Measurements from ENCODE around the gene ACSS3.

The ACSS3 gene

DNA sequence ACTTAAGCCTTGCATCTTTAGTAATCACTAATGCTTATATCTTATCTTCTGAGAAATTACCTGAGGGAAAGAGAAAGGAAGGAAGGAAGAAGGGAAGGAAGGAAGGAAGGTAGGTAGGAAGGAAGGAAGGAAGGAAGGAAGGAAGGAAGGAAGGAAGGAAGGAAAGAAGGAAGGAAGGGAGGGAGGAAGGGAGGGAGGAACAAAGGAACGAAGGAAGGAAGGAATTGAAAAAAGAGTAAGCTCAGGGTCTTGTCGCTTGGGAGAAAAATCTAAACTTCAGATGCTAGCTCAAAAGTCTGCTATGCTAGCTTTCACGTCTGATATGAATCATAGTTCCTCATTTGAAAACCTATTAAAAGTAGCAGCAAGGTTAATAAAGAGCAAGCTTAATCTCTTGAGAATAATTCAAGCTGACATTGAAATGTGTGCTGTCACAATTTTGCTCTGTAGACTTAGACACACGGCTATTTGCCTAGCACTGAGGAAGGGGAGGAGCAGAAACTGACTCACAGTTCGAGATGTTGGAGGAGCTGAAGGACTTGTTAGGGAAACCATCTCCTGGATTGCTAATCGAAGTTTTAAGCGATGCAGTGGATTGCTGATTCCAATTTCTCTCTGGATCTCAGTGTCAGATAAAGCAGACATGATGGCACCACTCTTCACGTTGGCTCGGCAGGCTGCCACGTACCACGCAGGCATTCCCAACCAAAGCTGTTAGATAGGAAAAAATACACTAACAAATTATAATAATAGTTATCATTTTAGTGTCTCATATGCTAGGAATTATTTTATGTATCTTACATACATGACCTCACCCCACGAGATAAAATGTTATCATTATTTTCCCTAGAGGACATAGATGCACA lies 216.7 kb downstream of the ACSS3 start:
- DNase-seq (ENCODE audit: low read depth in 1 of 2, low spot score in 1 of 2) = no peak

DNA sequence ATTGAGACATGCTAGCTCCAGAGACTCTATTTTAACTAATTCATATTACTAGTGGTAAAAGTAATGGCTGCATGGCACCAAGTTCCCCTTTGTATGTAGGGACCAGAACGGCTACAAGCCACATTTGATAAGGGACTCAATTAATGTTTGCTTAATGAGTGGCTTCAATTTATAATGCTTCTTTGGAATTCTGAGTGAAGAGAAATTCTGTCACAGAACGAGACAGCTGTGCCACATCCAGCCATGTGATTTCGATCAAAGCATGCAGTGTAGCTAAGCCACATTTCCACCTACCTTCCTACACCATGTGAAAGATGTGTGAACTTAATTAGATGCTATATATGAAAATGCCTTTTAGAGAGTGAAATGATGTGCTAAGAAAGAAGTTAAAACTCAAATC lies 217.4 kb downstream of the ACSS3 start:
- DNase-seq (ENCODE audit: low read depth in 1 of 2, low spot score in 1 of 2) = no peak

DNA sequence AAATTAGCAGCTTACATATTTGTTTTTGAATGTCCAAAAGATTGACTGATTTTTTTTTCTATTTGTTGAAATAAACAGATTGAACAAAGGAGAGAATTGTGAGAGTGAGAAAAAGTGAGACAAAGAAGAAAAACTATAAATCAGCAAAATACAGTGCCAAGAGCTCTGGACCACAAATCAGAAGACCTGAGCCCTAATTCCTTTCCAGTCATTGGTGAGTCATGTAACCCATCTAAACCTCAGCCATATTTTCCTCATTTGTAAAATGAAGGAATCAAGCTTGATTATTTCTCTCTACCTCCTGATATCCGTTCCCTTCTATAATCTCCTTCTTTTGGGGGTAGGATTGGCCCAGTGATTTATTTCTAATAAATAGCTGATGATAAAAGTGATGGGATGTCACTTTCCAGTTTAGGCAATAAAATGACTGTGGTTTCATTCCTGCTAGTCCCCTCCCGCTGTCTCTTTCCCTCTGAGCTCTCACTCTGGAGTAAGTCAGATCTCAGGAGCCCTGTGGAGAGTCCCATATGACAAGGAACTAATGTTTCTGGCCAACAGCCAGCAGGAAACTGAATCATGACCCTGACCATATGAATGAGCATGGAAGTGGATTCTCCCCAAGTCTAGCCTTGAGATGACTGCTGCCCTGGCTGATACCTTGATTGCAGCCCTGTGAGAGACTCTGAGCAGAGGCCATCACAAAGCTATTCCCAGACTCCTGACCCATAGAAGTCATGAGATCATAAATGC lies 218.9 kb downstream of the ACSS3 start:
- DNase-seq (ENCODE audit: low read depth in 1 of 2, low spot score in 1 of 2) = no peak

DNA sequence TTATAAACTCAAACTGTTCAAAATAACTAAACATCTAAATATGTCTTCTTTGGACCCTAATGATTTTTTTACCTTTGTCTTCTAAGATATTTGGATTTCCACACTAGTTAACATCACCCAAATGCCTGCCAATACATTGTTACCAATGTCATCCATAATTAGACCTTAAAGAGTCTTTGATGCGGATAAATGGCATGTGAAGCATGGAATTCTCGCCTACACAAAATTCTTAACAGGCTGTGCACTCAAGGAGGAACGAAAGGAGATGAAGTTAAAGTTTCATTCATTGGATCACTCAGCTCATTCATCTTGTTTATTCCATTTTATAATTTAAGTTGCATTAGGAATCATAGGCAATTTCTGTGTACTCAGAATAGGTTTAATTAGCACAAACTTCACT lies 219.7 kb downstream of the ACSS3 start:
- no peak for DNase-seq (ENCODE audit: low read depth in 1 of 2, low spot score in 1 of 2)

DNA sequence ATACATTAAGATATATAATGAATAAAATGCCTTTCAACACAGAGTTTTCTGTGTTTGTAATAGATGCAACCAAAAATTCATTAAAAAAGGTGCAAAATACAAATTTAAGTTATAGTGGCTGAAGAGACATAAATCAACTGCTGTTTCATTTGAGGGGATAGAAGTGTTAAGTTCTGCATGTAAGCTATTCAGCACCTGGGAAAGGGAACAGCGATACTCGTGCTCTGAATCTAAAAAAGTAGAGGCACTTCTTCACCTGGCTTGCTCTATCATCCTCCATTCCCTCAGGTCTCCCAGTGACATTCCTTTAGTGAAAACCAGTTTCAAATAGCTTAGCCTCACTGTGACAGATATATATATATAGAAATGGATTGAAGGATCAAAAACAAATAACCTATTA lies 222.6 kb downstream of the ACSS3 start:
- no peak for DNase-seq (ENCODE audit: low read depth in 1 of 2, low spot score in 1 of 2)

DNA sequence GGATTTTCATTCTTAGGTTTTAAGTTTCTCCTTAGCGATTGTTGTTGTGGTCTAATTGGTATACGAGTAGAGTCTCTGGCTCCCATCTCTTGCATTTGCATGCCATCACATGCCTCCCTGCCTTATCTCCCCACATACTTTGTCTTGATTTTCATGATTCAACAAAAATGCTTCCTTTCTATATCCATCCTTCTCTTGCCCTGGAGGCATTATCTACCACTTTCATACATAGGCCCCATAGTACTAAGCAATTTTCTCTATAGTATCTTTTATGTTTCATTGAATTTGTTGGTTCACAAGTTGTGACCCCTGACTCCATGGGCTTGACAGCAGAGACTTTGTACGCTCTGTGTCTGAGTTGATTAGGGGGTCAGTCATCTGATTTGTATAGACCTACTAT lies 226.1 kb downstream of the ACSS3 start:
- no peak for DNase-seq (ENCODE audit: low read depth in 1 of 2, low spot score in 1 of 2)

All from activated CD4-positive, alpha-beta T cell treated with anti-CD3 and anti-CD28 coated beads, Interleukin-2, amount 50 U/mL, for 24 hours (primary cell).